GM10266 (cell line): Measurements from ENCODE around the gene IFNK.

Experiments
- DNase-seq: peaks from one replicate; pipeline ENCODE4 v3.0.0; 2012; ENCODE audit errors: extremely low spot score
- CTCF ChIP-seq: IDR thresholded peaks from 2 replicates; pipeline ENCODE4 v1.5.1; 2012; ENCODE audit warnings: mild to moderate bottlenecking, low read depth; ENCODE audit not compliant: control insufficient read depth, insufficient read depth; ENCODE audit errors: missing control alignments

IFNK gene

GRCh38 chr9:27527702-27528075 is 3.6 kb downstream of the IFNK start:
- no peak for DNase-seq
- TF ChIP-seq CTCF = no peak

- DNase-seq = peak; percentile 54
- no peak for TF ChIP-seq CTCF
These were observed 4.2 kb downstream of the IFNK start for GRCh38 chr9:27528076-27528885.

GRCh38 chr9:27528886-27529315 is 4.8 kb downstream of the IFNK start:
- TF ChIP-seq CTCF = no peak

GRCh38 chr9:27529316-27530278 is 5.5 kb downstream of the IFNK start, which contains the start of gene MOB3B:
TSS of gene MOB3B (minus strand) at chr9:27529814. CDS start at chr9:27455550, 74,264 bp downstream.
- DNase-seq = peak; percentile 82

More at GRCh38 chr9:27528886-27529315, 4.8 kb downstream of the IFNK start:
- peak; percentile 58 for DNase-seq

GRCh38 chr9:27530915-27531755 is 7.0 kb downstream of the IFNK start:
- no peak for DNase-seq
- TF ChIP-seq CTCF = no peak

More at GRCh38 chr9:27529316-27530278, 5.5 kb downstream of the IFNK start, which contains the start of gene MOB3B:
- peak; percentile 90 for TF ChIP-seq CTCF

GRCh38 chr9:27532046-27532445 is 8.0 kb downstream of the IFNK start:
- TF ChIP-seq CTCF = no peak
- DNase-seq = no peak
